ENCODE results near the gene TRMT44.
"Not testable (repeated sequence)": the region's sequence is repeated elsewhere in the genome, so short reads cannot be mapped to it uniquely, and the experiment has no call there.

TRMT44 gene

GRCh38 chr4:8406887-8407286 is 33.7 kb upstream of the TRMT44 start:
- not testable (repeated sequence) for DNase-seq (ENCODE audit: insufficient read length, low spot score); FAIRE-seq

DNA sequence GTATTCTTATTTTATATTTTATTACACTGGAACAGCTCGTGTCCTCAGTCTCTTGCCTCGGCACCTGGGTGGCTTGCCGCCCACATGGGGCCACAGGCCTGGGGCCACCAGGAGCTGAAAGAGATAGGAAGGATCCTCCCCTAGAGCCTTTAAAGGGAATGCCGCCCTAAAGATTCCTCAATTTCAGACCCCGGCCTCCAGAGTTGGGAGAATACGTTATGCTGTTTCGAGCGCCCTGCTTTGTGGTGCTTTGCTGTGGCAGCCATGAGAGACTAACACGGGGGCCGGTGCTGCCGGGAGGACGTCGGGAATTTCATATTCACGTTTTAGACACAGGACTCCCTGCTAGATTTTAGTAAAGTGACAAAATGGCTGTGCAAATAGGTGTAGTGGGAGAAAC is 33.3 kb upstream of the TRMT44 start:
- DNase-seq (ENCODE audit: insufficient read length, low spot score), result no peak

DNA sequence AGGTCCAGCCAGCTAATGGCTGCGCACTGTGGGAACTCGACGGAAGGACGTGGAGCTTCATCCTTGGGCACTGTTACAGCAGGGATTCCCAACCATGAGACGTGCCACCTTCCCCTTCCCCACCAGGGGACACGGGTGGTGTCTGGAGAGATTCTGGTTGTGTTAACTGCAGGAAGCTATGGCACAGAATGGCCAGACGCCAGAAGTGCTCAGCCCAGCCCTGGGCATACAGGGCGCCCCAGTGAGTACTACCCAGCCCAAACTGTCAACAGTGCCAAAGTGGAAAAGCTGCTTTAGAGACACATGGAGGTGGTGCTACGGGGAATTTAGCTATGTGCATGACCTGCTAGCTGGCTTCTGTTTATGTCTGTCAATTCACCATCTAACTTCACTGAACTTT is 32.8 kb upstream of the TRMT44 start:
- no peak for FAIRE-seq

More for the DNA sequence above, 33.3 kb upstream of the TRMT44 start:
- no peak for FAIRE-seq

GRCh38 chr4:8409264-8410065 is 31.1 kb upstream of the TRMT44 start:
- peak; percentile 95 for FAIRE-seq
- no peak for DNase-seq (ENCODE audit: insufficient read length, low spot score)

More for the DNA sequence above, 32.8 kb upstream of the TRMT44 start:
- DNase-seq (ENCODE audit: insufficient read length, low spot score), result no peak

GRCh38 chr4:8410066-8410625 is 30.4 kb upstream of the TRMT44 start:
- DNase-seq (ENCODE audit: insufficient read length, low spot score), result no peak
- no peak for FAIRE-seq

DNA sequence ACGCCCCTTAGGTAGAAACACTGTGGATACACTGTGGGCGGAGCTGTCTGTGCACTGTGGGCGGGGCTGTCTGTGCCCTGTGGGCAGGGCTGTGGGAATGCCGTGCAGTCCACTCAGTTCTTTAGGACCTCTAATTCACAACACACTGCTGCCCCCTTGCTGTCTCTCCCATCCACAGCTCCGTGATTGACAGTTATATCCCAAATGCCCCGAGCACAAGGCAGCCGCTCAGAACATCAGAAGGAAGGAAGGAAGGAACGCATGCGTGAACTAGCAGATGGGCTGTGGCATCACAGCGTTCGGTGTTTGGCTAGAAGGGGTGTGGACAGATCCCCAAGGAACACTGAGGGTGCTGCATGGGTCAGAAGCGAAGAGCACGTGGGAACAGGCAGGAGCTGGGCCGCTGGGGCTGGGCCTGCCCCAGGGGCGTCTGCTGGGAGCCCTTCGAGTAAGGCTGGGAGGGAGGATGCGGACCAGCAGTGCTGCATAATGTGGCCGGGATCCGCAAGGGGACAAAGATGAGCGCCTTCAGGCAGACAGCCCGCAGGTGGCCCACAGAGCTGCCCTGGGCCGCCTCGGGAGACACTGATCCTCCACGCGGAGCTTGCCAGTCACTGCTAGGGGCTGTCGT is 29.8 kb upstream of the TRMT44 start:
- FAIRE-seq (peak; percentile 23), DNase-seq (ENCODE audit: insufficient read length, low spot score) (peak; percentile 82)

DNA sequence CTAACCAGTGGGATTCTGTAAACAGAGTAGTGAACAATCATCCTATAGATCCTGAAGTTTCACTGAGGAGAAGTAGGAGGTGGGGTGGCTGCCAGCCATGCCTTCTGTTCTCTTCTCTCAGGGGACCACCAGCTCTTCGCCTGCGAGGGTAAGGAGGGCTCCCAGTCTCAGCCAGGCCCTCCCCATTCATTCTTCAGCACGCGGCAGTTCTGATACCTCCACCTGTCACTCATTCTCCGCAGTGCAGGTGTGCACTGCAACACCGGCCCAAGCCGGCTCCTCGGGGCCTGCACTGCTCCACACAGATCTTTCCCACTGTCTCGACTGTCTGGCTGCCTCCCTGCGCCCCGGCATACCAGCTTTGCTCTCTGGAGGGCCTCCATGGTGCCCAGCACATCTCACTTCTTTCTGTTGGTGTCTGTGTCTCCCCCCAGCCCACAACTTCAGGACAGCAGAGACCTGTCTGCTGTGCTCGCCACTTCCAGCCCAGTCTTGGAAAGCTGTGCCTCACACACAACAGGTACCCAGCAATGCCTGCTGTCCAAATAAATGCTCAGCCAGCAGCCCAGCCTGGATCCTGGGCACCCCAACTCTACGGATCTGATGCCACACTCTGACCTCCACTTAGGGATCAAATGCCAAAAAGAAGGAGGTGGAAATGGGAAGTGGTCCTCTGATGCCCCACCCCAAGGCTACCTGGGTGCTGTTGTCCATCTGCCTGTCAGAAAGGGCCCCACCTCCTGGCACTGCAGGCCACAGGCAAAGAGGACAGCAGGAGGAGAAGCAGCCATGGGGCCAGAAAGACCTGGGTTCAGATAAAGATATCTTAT is 29.0 kb upstream of the TRMT44 start:
- DNase-seq (ENCODE audit: insufficient read length, low spot score) (no peak), FAIRE-seq (no peak)

DNA sequence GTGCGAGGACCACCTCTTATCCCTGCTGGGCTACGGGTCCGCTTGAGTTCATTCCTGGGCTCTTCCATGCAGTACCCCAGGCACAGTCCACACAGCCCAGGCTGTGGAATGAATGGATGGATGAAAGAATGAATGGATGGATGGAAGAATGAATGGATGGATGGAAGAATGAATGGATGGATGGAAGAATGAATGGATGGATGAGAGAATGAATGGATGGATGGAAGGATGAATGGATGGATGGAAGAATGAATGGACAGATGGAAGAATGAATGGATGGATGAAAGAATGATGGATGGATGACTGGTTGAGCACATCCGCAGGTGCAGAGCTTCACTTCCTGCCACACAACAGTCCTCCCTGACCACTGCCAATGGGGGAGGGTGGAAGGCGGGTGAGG is 28.3 kb upstream of the TRMT44 start:
- no peak for DNase-seq (ENCODE audit: insufficient read length, low spot score)
- FAIRE-seq, result no peak

DNA sequence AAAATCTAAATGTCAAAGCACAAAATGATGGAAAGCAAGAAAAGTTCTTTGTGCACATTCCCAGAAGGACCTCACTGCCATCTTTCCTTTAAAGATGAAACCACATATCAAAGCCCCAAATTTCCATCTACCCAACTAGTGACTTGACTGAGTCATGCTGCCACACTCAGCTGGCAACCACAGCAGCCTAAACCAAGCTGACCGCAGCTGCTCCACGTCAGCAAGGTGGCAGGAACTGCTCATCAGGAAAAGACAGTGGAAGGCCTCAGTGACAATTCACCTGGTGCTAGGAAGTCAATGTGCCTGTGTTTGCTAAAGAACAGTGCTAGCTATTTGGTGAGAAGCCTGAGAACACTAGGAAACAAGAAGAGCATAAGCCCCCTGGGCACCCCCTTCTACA is 26.2 kb upstream of the TRMT44 start:
- no peak for DNase-seq (ENCODE audit: insufficient read length, low spot score)

DNA sequence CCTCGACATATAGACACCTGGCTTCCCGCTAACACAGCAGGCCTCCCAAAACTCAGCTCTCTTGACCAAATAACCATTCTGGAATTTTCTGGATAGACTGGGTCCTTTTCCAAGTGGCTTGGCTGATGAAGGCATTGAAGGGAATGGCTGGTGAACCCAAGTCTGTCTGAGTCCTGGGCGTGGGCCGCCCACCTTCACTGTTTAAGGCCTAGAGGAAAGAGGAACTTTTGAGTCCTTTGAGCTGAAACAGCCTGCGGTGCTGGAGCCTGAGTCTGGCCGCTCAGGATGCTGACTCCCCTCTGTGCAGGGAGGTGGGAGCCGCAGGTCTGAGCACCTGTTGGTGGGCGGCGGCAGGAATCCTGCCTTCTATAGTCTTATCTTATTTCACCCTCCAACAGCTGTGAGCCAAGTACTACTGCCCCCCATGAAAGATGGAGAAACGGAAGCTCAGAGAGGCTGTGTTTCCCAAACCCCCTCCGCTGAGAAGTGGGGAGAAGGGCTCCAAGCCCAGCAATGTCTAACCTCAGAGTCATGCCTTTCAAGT is 23.4 kb upstream of the TRMT44 start:
- DNase-seq (ENCODE audit: insufficient read length, low spot score) (no peak), FAIRE-seq (no peak)

More for the DNA sequence above, 26.2 kb upstream of the TRMT44 start:
- no peak for FAIRE-seq

GRCh38 chr4:8419222-8420041 is 21.1 kb upstream of the TRMT44 start:
- peak; percentile 44 for FAIRE-seq
- no peak for DNase-seq (ENCODE audit: insufficient read length, low spot score)

DNA sequence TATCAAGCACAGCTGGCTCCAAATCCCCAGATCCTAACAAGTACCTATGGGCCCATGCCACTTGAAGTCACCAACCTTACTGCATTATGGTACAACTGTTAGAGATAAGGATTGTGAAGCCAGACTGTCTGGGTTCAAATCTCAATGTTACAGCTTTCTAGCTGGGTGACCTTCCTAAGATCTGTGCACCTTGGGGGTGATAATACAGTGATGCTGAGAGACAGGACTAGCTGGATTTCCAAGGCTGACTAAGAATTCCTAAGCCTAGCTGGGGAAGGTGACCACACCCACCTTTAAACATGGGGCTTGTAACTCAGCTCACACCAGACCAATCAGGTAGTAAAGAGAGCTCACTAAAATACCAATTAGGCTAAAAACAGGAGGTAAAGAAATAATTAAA is 20.4 kb upstream of the TRMT44 start:
- not testable (repeated sequence) for DNase-seq (ENCODE audit: insufficient read length, low spot score); FAIRE-seq

DNA sequence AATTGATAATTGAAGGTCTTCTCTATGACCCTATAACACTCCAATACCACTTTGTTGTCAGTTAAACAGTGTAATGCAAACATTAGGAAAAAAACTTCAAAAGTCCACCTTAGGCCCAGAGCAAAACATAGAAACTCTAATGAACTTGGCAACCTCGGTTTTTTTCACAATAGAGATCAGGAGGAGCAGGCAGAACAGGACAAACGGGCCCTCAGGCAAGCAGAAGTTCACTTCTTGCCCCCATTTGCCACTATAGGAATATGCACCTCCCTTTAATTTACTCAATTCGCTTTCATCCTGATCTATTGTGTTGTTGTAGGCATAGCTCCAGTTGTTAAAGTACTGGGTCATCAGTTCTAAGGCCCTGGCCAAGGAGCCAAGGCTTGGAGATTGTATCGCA is 18.2 kb upstream of the TRMT44 start:
- FAIRE-seq (no peak), DNase-seq (ENCODE audit: insufficient read length, low spot score) (no peak)

DNA sequence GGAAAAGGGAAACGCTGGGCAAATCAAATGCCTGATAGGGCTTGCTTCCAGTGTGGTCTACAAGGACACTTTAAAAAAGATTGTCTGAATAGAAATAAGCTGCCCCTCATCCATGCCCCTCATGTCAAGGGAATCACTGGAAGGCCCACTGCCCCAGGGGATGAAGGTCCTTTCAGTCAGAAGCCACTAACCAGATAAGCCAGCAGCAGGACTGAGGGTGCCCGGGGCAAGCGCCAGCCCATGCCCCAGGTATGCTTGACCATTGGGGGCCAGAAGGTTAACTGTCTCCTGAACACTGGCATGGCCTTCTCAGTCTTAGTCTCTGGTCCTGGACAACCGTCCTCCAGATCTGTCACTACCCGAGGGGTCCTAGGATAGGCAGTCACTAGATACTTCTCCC is 17.8 kb upstream of the TRMT44 start:
- DNase-seq (ENCODE audit: insufficient read length, low spot score), result no peak

DNA sequence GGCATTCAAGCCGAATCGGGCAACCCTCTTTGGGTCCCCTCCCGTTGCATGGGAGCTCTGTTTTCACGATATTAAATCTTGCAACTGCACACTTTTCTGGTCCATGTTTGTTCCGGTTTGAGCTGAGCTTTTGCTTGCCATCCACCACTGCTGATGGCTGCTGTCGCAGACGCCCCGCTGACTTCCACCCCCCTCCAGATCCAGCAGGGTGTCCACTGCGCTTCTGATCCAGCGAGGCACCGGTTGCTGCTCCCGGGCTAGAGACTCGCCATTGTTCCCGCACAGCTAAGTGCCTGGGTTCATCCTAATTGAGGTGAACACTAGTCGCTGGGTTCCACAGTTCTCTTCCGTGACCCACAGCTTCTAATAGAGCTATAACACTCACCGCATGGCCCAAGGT is 13.3 kb upstream of the TRMT44 start:
- FAIRE-seq (no peak), DNase-seq (ENCODE audit: insufficient read length, low spot score) (no peak)

More for the DNA sequence above, 17.8 kb upstream of the TRMT44 start:
- no peak for FAIRE-seq

DNA sequence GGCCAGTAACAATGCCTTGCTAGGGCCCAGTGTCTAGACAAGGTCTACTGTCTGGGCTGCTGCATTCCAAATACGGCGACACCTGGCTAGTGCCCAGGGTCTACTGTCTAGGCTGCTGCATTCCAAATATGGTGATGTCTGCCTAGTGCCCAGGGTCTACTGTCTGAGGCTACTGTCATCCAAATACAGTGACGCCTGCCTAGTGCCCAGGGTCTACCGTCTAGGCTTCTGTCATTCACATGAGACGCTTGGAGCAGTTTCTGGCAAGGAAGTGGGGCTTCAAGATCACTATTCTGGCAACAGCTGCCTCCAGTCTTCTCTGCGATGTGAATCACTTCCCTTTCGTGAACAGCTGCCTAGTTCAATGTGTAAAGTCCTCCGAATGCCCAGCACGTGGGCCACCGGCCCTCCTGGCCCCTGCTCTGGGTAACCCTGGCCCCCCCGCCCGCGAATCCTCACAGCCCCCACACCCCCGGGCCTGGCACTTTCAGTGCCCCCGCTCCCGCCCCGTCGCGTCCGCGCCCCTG is 12.8 kb upstream of the TRMT44 start:
- DNase-seq (ENCODE audit: insufficient read length, low spot score) (no peak), FAIRE-seq (no peak)

GRCh38 chr4:8428288-8429097 is 12.1 kb upstream of the TRMT44 start:
- DNase-seq (ENCODE audit: insufficient read length, low spot score), result peak; percentile 91
- FAIRE-seq, result peak; percentile 83

- DNase-seq (ENCODE audit: insufficient read length, low spot score) (no peak), FAIRE-seq (no peak)
Observed at GRCh38 chr4:8431553-8431952, 9.0 kb upstream of the TRMT44 start.

GRCh38 chr4:8433136-8433535 is 7.4 kb upstream of the TRMT44 start:
- DNase-seq (ENCODE audit: insufficient read length, low spot score), result no peak
- FAIRE-seq, result no peak

All from HTR-8/SVneo (cell line).